Bladder microvascular endothelial cell (primary cell): ENCODE data around the gene UNC80. TPM values are rescaled to one million over a fixed set of nuclear protein-coding genes. Genes with fewer than 3 reads are reported as not detected.

Experiments
- total RNA-seq: library from RNA; depleted of rRNA; stranded (reverse); fragments of >200 nt; gene quantifications from 2 replicates; pipeline ENCODE4 v1.2.3, GENCODE V29; 2014

Gene UNC80, protein sequence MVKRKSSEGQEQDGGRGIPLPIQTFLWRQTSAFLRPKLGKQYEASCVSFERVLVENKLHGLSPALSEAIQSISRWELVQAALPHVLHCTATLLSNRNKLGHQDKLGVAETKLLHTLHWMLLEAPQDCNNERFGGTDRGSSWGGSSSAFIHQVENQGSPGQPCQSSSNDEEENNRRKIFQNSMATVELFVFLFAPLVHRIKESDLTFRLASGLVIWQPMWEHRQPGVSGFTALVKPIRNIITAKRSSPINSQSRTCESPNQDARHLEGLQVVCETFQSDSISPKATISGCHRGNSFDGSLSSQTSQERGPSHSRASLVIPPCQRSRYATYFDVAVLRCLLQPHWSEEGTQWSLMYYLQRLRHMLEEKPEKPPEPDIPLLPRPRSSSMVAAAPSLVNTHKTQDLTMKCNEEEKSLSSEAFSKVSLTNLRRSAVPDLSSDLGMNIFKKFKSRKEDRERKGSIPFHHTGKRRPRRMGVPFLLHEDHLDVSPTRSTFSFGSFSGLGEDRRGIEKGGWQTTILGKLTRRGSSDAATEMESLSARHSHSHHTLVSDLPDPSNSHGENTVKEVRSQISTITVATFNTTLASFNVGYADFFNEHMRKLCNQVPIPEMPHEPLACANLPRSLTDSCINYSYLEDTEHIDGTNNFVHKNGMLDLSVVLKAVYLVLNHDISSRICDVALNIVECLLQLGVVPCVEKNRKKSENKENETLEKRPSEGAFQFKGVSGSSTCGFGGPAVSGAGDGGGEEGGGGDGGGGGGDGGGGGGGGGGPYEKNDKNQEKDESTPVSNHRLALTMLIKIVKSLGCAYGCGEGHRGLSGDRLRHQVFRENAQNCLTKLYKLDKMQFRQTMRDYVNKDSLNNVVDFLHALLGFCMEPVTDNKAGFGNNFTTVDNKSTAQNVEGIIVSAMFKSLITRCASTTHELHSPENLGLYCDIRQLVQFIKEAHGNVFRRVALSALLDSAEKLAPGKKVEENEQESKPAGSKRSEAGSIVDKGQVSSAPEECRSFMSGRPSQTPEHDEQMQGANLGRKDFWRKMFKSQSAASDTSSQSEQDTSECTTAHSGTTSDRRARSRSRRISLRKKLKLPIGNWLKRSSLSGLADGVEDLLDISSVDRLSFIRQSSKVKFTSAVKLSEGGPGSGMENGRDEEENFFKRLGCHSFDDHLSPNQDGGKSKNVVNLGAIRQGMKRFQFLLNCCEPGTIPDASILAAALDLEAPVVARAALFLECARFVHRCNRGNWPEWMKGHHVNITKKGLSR (N-terminal part only)
- 0.13 TPM in 1 of 2 replicates, not detected in the other for total RNA-seq

DNA sequence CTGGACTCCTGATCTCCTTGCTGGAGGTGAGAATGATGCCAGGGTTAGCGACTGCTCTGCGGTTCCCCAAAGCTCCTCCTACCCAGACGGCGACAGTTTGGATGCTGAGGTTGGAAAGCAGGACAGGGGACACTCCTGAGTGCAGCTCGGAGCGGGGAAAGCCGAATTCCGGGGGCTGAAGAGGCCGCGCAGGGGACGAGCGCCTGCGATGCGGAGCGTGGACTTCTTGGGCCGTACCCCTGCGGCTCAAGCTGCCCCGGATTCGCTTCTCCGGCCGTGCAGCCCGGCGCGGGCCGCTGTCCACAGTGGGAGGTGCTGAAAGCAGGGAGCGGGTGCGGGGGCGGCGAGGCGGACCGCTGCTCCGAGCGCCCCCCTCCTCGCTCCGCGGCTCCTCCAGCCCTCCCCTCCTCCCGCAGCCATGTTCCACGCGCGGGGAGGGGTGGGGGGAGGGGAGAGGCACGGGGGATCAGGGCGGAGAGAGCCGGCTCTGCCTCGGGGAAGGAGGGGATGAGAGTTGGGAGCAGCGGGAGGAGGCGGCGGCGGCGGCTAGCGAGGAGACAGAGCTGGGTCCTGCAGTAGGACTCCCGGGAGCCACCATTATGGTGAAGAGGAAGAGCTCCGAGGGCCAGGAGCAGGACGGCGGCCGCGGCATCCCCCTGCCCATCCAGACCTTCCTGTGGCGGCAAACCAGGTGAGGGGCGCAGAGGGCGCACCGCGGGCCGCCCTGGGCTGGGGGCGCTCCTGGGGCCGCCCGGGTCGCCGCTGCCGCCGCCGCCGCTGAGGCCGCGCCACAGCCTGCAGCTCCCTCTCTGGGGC is at the start of gene UNC80:
UNC80 (plus strand) TSS at position 359 of the 816 bp plus-strand sequence; CDS start at position 600, 241 bp downstream.

DNA sequence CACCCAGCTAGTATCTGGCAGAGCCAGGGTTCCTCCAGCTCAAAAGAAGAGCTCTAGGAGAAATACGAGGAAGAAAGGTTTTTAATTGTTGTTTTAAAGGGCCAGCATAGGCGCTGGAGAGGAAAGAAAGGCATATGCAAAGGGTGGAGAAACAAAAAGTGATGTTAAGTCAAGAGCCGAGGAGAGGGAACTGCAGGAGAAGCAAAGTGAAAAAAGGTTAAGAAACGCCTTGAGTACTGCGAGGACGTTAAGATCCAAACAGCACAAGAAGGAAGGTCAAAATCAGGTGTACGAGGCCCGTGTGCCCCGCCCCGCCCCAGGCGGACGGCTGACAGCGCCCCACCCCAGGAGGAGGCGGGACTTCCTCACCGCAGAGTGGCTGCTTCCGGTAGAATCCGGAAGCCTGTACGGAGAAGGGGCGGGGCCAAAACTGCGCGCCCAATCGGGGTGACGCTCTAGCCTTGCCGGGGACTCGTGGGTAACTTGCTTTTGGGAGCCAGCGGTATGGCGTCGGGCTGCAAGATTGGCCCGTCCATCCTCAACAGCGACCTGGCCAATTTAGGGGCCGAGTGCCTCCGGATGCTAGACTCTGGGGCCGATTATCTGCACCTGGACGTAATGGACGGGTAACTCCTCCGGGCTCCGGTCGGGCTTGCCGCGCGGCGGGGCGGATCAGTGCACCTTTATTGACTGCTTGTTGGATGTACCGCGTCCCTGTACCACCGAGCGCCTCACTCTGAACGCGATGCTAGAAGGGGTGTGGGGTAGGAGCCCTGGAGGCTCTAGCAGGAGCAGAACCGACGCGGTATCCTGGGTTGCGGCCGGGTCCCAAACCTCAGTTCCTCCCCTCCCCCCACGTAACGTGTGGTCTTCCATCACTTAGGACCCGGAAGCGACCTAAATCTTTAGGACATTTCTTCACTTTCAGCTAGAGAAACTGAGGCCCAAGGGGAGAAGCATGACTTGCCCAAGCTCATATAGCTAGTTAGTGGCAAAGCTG is 230.8 kb downstream of the UNC80 start, which contains the start of gene RPE:
RPE (plus strand) TSS at position 481 of the 1,000 bp plus-strand sequence; CDS start at position 505, 24 bp downstream.

Other genes with a start within 250 kb of the UNC80 start
- 55.5 and 84.2 TPM in 2 replicates for gene RPE, start 230.8 kb downstream of the UNC80 start, total RNA-seq